SW 1271 (cell line): Measurements from ENCODE around the gene CHORDC1.
"Not testable (repeated sequence)": the region's sequence is repeated elsewhere in the genome, so short reads cannot be mapped to it uniquely, and the experiment has no call there.

Source experiments
- DNase-seq, 2 experiments: peaks; one replicate each; lab custom pipeline; 2025; lab: John Stamatoyannopoulos, UW

CHORDC1 gene

DNA sequence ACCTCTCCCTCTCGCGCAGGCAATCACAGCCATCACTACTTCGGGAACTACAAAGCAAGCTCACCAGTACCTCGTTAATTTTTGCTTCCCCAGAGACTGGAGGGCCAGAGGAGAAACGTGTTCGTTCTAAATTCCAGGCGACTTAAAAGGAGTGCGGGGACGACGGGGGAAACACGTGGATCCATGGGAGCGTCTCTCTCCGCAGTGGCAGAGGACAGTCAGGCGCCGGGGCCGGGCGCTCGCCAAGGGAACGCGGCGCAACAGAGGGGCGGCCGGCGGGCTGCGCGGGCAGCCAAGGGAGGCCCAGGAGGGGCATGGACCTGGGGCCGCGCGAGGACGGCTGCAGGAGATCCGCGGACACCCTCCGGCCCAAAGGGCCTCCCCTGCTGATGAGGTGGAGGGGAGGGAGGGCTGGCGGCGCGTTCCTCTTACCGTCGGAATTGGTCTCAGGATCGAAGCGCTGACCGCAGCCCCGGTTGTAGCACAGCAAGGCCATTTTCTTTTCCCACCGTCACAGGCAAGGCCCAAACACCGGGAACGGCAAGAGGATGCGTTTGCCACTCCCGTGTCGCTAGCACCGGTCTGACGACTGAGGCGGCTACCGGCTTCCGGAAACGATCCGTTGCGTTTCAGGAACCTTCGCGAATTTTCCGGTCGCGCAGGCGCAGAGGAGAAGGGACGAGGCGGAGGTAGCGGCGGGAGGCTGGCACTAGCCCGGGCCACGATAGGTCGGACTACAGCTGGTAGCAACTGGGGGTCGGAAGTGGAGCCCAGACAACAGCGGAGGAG, at the start of gene CHORDC1:
Gene CHORDC1 (minus strand): TSS at position 591 of the 789 bp plus-strand sequence. CDS start 95 bp downstream, at position 496.
- DNase-seq, result peak; percentile 77 to 88

DNA sequence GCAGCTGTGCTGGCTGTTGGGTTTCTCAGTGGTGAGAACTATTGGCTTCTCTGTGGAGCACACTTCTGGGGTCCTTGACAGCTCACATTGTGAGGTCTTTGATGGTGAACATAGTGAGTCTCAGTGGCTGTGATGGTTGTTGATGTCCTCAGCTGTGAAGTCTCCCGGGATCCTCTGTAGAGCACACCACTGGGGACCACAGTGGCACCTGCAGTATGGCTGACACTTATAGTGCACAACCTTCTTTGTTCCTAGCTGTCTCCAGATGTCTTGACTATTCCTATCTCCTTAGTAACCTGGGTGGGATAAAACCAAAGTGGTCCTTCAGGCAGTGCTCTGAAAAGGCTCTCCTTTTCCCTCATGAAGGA, 34.3 kb upstream of the CHORDC1 start:
- no peak for DNase-seq

DNA sequence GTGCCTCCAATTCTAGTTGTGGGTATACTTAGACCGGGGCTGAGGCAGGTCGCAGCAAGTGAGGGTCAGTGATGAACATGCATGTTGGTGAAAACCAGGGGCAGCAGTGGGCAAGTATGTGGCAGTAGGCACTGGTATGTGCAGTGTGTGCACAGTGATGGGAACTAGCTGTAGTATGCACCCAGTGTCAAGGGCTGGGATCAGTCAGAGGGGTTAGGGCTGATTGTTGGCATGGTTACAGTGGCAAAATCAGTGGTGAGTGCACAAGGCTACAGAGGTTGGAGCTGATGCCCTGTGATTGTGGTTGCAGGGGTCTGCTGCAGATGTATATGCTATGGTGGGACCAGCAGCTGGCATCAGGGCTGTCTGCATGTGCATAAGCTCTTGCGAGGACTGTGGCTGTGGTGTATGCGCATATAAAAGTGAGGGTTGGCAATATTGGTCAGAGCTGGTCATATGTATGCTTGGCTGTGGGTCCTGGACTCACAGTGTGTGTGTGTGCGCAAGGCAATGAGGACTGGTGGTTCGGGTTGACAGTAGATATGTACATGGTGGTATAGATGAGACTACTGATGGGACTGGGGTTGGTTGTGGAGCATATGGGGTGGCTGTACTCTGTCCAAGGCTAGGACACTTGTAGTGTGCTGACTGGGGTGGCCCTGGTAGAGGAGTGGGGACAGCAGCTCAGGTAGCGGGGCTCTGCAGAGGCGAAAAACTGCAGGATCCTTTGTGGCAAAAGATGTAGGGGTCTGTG, 33.7 kb upstream of the CHORDC1 start:
- DNase-seq, result no peak

DNA sequence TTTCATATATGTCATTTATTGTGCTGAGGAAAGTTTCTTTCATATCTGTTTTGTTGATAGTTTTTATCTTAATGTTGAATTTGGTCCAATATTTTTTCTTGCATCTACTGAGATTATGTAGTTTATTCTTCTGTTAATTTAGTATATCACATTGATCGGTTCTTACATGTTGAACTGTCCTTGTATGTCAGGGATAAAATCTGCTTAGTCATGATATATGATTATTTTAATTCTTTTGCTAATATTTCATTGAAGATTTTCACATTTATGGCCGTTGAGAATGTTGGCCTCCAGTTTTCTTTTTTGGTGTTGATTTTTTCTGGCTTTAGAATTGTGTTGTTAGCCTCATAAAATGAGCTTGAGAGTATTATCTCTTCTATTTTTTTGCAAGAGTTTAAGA, 31.2 kb upstream of the CHORDC1 start:
- no peak for DNase-seq

DNA sequence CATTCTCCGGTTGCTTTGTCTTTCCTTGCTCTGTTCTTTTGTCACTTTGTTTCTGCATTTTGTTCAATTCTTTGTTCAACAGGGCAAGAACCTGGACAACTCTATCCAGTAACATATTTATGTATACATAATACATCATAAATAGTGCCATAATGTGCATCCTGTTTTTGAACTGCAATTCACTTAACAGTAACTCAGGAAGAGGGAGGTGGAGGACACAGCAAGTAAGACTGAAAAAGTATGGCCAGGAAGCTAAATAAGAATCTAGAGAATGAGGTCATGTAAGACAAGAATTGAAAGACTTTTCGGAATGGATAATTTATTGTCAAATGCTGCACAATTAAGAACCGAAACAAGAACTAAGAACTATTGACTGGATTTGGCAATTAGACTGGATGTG, 29.2 kb upstream of the CHORDC1 start:
- no peak for DNase-seq

DNA sequence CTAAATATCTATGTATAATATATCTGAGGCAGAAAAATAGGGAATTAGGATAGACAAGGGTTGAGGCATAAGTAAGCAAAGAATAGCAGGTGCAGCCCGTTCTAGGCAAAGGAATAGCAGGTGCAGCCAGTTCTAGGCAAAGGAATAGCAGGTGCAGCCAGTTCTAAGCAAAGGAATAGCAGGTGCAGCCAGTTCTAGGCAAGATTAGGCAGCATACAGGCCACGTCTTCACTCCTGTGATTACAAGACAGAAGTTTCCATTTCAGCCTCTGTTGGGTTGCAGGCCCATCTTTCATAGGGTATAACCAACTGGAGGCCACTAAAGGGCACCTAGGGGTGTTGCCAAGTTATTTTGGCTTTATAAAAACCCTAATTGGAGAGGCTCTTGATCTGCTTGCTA, 28.8 kb upstream of the CHORDC1 start:
- DNase-seq, result no peak

DNA sequence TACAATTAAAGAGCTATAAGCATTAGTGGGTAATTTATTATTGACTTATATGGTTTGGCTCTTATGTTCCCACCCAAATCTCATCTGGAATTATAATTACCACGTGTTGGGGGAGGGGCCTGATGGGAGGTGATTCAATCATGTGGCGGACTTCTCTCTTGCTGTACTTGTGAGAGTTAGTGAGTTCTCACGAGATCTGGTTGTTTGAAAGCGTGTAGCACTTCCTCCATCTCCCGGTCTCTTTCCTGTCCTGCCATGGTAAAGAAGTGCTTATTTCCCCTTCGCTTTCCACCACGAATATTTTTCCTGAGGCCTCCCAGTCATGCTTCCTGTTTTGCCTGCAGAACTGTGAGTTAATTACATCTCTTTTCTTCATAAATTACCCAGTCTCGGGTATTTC, 28.1 kb upstream of the CHORDC1 start:
- DNase-seq, result no peak

DNA sequence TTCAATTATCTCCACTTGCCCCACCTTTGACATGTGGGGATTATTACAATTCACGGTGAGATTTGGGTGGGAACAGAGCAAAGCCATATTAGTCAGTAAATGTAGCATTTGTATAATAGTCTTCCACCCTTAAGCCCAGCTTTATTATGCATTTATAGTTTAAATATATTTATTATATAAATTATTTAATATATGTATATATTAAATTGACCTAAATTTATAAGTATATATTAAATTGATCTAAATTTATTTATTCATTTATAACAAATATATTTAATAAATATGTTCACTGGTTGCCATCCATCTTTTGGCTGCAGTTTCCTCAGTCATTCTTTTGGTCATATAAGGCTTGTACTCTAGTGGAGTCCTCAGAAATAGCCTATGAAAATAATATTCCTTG, 23.6 kb upstream of the CHORDC1 start:
- DNase-seq, result no peak

DNA sequence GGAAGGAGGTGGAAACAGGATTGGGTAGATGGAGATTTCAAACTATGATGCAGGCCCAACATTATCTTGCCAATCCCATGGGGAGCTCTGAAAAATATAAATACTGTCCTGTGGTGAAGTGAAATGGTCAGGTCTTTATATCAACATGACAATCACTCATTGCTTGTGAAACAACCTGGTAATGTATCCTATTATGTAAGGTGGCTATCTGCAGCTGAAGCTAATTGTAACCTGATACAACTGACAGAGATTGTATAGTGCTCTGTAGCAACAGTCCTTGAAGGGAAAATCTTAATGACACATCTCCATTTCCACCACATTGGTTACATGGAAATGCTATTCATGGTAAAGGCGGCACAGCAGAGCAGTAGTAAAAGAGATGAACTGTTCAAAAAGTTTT, 20.7 kb upstream of the CHORDC1 start:
- no peak for DNase-seq

DNA sequence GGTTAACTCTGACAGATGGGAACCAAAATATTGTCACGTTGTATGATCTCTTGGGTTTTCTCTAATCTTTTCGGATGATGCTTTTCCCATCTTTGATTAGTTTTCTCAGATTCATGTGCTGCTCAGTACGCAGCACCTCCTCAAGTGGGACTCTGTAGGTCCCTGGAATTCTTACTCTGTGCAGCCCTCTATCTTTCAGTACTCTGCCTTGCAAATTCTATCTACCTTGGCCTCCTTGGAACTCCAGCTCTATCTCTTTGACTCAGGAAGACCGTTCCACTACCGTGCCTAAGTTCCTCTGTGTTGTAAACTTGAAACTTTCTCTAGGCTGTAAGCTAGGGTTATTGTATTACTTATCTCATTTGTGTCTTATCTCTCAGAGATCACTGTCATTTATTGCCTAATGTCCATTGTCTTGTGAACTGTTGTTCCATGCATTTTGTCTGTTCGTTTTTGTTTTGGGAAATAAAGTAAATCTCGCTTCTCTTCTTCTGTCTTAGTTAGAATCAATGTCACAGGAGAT, 20.1 kb upstream of the CHORDC1 start:
- DNase-seq, result no peak

DNA sequence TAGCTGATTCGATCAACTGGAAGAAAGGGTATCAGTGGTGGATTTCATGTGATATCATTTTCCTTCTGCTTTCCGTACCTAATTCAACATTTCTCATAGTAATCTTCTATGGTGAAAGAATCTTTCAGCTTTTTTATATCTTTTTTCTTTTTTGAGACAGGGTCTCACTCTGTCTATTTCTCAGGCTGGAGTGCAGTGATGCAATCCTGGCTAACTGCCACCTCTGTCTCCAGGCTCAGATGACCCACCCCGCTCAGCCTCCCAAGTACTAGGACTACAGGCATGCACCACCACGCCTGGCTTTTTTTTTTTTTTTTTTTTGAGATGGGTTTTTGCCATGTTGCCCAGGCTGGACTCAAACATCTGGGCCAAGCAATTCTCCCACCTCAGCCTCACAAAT, 18.6 kb upstream of the CHORDC1 start:
- DNase-seq, result no peak

DNA sequence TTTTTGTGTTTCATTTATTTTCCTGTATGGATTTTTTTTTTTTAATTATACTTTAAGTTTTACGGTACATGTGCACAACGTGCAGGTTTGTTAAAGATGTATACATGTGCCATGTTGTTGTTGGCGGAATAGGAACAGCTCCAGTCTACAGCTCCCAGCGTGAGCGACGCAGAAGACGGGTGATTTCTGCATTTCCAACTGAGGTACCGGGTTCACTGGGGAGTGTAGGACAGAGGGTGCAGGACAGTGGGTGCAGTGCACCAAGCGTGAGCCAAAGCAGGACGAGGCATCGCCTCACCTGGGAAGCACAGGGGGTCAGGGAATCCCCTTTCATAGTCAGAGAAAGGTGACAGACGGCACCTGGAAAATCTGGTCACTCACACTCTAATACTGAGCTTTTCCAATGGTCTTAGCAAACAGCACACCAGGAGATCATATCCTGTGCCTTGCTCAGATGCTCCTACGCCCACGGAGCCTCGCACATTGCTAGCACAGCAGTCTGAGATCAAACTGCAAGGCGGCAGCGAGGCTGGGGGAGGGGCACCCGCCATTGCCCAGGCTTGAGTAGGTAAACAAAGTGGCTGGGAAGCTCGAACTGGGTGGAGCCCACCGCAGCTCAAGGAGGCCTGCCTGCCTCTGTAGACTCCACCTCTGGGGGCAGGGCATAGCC, 17.3 kb upstream of the CHORDC1 start:
- not testable (repeated sequence) for DNase-seq

DNA sequence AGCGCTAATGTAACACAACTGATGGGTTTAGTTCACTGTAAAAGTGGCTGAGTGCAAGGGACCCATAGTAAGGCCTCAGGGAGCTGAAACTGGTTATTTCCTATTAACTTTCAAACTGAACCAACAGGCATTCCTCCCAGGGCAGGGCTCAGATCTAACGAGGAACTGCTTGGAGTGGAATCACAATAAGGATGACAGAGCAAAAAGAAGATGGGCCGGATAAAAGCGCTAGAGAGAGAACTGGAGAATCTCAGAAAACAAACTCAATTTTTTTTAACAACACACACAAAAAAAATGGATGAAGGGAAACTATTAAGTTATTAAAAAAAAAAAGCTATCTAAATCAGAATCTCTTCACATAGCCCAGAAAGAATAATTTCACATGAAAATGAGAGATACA, 14.2 kb upstream of the CHORDC1 start:
- DNase-seq, result no peak

DNA sequence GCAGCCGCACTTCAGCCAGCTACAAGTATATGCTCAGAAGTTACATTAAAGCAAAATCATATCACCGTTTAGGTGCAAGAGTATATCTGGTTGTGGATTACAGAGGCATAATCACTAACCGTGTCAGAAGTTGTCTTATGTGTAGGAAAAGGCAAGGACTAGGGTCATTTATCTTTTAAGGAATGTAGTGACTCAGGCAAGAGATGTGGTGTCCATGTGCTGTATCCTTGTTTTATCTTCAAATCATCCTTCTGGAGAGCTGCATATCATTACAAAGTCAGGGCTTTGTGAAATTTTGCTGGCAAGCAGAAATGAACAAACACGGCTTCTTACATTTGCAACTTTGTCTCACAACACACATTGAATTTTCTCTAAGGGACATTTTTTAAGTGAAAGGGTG, 12.7 kb upstream of the CHORDC1 start:
- DNase-seq, result no peak

DNA sequence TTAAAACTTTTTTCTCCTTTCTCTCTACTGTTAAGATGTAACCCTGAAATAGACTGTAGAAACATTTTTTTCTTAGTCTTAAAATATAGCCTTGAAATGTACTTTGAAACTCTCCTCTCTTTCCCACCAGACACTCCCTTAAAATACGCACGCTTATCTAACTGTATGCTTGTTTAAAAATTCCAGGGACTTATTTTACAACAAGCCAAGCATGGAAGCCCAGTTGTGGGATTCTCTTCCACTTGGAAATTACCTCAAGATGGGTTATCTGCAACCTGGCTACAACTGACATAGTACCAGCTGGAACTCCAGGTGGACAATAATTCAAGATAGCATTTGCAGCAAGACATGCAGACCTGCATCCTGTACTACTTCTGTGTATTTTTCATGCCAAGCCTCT, 12.1 kb upstream of the CHORDC1 start:
- no peak for DNase-seq

DNA sequence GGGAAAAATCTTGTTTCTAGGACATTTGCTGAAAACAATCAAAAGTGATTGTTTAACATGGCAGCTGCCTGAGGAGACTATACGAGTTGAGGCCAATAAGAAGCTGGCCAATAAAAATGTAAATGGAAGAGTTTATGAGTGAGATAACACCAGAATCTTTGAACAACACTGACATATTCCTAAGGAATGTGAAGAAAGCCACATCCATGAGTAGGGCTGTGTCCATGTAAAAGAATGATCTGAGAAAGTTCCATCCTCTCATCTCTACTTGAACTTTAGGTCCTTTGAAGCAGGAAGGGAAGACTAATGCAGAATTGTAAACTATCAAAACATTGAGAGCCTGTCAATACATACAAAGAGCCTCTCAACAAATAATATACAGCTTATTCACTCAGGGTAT, 6.9 kb upstream of the CHORDC1 start:
- no peak for DNase-seq

DNA sequence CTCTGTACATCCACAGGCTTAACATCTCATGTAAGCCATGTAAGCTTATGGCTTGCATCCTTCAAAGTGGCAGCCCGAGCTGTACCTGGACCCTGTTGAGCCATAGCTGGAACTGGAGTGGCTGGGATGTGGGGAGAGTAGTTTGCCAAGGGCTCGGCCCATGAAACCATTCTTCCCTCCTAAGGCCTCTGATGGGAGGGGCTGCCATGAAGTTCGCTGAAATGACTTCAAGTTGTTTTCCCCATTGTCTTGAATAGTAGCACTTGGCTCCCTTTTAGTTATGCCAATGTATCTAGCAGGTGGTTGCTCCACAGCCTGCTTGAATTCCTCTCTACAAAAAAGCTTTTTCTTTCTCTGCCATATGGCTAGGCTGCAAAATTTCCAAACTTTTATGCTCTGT, 5.2 kb upstream of the CHORDC1 start:
- no peak for DNase-seq

DNA sequence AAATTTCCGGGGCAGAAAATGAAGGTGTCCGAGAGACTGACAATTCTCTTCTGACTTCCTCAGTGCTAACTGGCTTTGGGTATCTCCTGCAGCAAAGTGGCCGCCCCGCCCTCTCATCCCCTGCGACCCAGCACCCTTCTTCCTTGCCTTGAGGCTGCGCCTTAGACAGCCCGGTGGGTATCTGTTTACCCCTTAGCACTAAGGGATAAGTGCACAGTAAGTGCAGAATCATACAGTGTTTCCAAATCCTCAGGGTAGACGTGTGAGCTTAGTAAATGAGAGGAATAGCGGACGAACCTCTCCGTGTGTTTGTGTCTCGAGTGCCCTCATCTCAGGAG, 368 bp upstream of the CHORDC1 start:
- no peak for DNase-seq

DNA sequence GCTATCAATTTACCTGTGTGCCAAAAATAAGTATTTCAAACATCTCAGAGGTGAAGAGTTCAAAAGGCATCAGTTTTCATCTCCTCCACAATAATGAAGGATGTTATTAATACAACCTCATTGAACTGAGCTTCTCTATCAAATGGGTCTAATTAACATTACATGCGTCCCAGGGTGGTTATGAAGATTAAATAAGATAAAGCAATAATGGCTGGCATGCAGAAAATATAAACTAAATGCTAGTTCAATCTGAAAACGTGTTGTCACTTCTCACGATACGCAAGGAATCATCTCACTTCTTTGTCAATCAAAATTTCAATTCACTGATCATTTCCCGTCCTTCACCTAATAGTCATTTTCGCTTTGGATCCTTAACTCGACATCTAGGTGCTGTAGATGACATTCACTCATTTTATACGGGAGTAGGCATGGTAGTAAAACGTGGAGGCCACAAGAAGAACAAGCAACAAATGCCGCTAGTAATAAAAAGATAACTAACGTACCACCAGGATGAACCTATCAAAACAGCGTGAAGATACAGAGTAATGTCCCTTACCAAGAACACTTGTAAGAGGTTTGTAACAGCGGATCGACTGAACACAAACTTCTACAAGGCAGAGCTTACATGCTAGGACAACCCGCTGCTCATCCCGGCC, 918 bp downstream of the CHORDC1 start:
- no peak for DNase-seq

DNA sequence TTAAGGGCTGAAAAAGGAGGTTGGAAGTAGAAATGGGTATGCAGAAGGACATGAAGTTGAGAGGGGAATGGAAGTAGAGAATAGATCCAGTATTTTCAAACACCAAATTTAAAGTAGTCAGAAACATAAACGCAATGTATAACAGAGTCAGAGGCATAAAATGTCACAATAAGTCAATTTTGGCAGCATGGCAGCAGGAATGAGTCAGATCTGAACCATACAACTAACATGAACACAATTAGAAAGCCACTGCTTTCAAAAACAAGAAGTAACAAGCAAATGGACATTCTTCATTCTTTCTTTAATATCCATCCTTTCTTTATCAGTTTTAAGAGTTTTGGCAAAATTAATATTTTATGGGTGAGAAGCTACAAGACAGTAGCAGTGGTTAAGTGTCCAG, 2.5 kb downstream of the CHORDC1 start:
- no peak for DNase-seq

DNA sequence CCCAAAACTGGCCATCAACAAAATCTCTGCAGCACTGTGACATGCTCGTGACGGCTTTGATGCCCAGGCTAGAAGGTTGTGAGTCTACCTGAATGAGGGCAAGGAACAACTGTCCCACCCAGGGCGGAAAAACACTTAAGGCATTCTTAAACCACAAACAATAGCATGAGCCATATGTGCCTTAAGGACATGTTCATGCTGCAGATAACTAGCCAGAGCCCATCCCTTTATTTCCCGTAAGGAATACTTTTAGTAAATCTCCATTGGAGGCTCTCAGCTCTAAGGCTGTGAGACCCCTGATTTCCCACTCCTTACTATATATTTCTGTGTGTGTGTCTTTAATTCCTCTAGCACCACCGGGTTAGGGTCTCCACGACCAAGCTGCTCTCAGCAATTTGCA, 3.4 kb downstream of the CHORDC1 start:
- no peak for DNase-seq

DNA sequence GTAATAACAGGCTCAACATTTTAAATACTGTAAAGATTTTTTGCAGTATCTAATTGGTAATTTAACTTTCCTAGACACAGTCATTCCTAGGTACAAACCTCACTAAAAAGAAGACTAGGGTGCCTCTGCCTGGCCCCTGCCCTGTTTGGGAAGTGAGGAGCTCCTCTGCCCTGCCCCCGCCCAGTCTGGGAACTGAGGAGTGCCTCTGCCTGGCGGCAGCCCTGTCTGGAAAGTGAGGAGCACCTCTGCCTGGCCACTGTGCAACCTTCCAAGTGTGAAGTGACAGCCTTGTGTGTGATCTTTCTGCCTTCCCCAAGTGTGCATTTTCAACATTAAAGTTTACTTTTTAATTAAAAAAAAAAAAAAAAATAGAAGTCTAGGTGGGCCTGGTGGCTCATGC, 4.2 kb downstream of the CHORDC1 start:
- no peak for DNase-seq

DNA sequence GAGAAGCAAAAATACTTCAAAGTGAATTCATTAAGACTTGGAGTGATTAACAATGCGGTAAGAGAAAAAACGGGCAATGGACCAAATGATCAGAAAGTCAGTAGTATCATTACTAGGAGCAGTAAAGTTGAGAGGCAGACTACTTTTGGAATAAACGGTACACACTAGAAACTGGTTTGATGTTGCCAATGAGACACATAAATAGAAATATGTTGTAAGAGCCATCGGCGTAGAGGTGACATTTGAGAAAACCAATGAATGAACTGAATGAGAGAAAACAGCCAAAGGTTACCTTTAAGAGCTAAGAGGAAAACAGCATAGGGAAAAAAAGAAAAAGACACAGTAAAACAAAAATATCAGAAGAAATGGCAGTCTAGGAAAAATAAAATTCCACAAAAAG, 6.2 kb downstream of the CHORDC1 start:
- DNase-seq, result no peak
